WTC11 (cell line): ENCODE measurements around the gene C12orf75. TPM values are rescaled to one million over a fixed set of nuclear protein-coding genes. Genes with fewer than 3 reads are reported as not detected.

ENCODE experiments used
- ATAC-seq: fragments of 200-7000 bp; cut with Tn5 transposase; 2 replicates; pipeline ENCODE4 v1.10.0; 2021; ENCODE audit warnings: mild to moderate bottlenecking, moderate library complexity
- CTCF ChIA-PET: fragments of 300-600 bp; sonication (Branson Sonifier 250); formaldehyde crosslinking; loops from one replicate; lab custom pipeline; 2021; ENCODE audit warnings: antibody characterized with exemption; lab: Charles Lee
- POLR2A ChIA-PET: fragments of 350-600 bp; sonication (Branson Sonifier 250); formaldehyde crosslinking; loops from one replicate; lab custom pipeline; 2021; ENCODE audit warnings: antibody characterized with exemption; lab: Charles Lee
- DNase-seq: peaks from one replicate; pipeline ENCODE4 v3.0.0; 2021; ENCODE audit warnings: low spot score
- H3K27ac Mint-ChIP-seq: 2 replicates; pipeline ENCODE4 v1.8.0; 2021; ENCODE audit warnings: mixed read lengths
- H3K27me3 Mint-ChIP-seq: 2 replicates; pipeline ENCODE4 v1.8.0; 2021; ENCODE audit warnings: low read depth, mild to moderate bottlenecking, moderate library complexity, mixed read lengths
- H3K36me3 Mint-ChIP-seq: 2 replicates; pipeline ENCODE4 v1.8.0; 2021; ENCODE audit warnings: mixed read lengths
- H3K4me1 Mint-ChIP-seq: 2 replicates; pipeline ENCODE4 v1.8.0; 2022; ENCODE audit warnings: mixed read lengths
- H3K4me3 Mint-ChIP-seq: 2 replicates; pipeline ENCODE4 v1.8.0; 2021; ENCODE audit warnings: mild to moderate bottlenecking, moderate library complexity, mixed read lengths
- H3K9me3 Mint-ChIP-seq: 2 replicates; pipeline ENCODE4 v1.8.0; 2021; ENCODE audit warnings: mixed read lengths
- AFF4 ChIP-seq: sonication (generic); formaldehyde crosslinking; IDR thresholded peaks from 2 replicates; pipeline ENCODE4 v1.8.1; 2023; ENCODE audit warnings: mild to moderate bottlenecking, missing genetic modification reagents, borderline replicate concordance
- CDX4 ChIP-seq: fragments of 250-450 bp; sonication (Bioruptor Pico); IDR thresholded peaks from 2 replicates; pipeline ENCODE4 v1.9.0; 2021; ENCODE audit warnings: moderate library complexity, mild to moderate bottlenecking, inconsistent platforms, borderline replicate concordance
- FOXJ3 ChIP-seq: sonication (generic); formaldehyde crosslinking; IDR thresholded peaks from 2 replicates; pipeline ENCODE4 v1.9.0; 2021; ENCODE audit warnings: missing genetic modification reagents, mild to moderate bottlenecking, borderline replicate concordance
- GTF2I ChIP-seq: fragments of 250-450 bp; sonication (Bioruptor Pico); conservative IDR thresholded peaks from 2 replicates; pipeline ENCODE4 v1.4.0; 2021; ENCODE audit warnings: mild to moderate bottlenecking
- OVOL2 ChIP-seq: fragments of 250-450 bp; sonication (Bioruptor Pico); IDR thresholded peaks from 2 replicates; pipeline ENCODE4 v1.9.0; 2021; ENCODE audit warnings: mild to moderate bottlenecking, borderline replicate concordance
- SMAD3 ChIP-seq: sonication (generic); formaldehyde crosslinking; IDR thresholded peaks from 2 replicates; pipeline ENCODE4 v1.8.0; 2022; ENCODE audit warnings: missing genetic modification reagents, mild to moderate bottlenecking, borderline replicate concordance
- ZNF396 ChIP-seq: fragments of 250-450 bp; sonication (Bioruptor Pico); IDR thresholded peaks from 2 replicates; pipeline ENCODE4 v1.8.0; 2021; ENCODE audit warnings: mild to moderate bottlenecking, moderate library complexity, borderline replicate concordance
- total RNA-seq: library from RNA; stranded (reverse); gene quantifications from 3 replicates; pipeline ENCODE4 v1.2.3, GENCODE V29; 2021
- TF ChIP-seq, protein P1 (sequence below): sonication (generic); formaldehyde crosslinking; IDR thresholded peaks from 2 replicates; pipeline ENCODE4 v1.8.1; 2023; ENCODE audit warnings: mild to moderate bottlenecking, missing genetic modification reagents, moderate library complexity
- TF ChIP-seq, protein P2 (sequence below): sonication (generic); formaldehyde crosslinking; IDR thresholded peaks from 2 replicates; pipeline ENCODE4 v1.8.1; 2023; ENCODE audit warnings: mild to moderate bottlenecking, moderate library complexity, missing genetic modification reagents
- TF ChIP-seq, protein P3 (sequence below): fragments of 250-450 bp; sonication (Bioruptor Pico); IDR thresholded peaks from 2 replicates; pipeline ENCODE4 v1.9.0; 2021; ENCODE audit warnings: mild to moderate bottlenecking

C12orf75 gene
- total RNA-seq, 1 experiment from 2014 or later, result 25.5 TPM

DNA sequence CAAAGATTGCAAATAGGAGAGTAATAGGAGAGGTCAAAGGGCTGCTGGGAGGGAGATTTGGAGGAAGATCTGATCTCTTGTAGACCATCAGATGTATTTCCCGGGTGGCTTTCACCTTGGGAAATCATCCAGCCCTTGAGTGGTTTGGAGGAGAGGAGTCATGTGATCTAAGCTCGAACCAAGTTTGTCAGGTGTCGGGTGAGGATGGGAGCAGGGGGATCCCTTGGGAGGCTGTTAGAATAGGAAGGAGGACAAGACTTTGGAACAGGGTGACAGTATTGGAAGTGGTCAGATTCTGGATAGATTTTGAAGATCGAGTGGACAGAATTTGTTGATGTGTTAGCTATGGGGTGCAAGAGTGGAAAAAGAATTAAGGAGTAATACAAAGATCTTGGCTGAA is 46.6 kb downstream of the C12orf75 start (continued):
- TF ChIP-seq, protein P1, sequence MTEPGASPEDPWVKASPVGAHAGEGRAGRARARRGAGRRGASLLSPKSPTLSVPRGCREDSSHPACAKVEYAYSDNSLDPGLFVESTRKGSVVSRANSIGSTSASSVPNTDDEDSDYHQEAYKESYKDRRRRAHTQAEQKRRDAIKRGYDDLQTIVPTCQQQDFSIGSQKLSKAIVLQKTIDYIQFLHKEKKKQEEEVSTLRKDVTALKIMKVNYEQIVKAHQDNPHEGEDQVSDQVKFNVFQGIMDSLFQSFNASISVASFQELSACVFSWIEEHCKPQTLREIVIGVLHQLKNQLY (CRISPR knock-in tag), result no peak
- no peak for TF ChIP-seq ZNF396 (CRISPR knock-in tag)

DNA sequence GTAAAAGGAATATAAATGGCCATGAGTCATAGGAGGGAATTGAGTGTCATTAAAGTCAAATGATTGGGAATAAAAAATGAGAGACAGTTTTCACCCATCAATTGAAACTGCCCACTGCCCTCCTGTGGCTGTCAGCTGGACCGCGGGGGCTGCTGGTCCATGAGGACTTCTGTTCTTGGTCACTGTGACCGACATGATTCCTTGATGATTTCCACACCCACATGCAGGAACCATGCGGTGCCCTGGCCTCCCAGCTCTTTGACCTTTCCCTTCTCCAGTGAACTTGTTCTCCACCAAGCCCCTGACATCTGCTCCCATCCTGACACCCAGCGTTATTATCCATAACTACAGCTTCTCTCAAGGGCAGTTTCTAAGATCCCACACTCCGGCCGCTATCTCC is 48.4 kb downstream of the C12orf75 start:
- no peaks in the 10 kb centered on the region for H3K27me3 Mint-ChIP-seq
- peak; percentile 20 for DNase-seq
- no peak for ATAC-seq

More for the DNA sequence above, 48.4 kb downstream of the C12orf75 start:
- ChIA-PET POLR2A (no interaction called here), CTCF (interaction anchor here (0.8 to 1.2 kb wide), 2 partner anchors 102 to 143 kb away, joined by 3 read pairs; partner anchors contain the start of gene APPL2)
- H3K9me3 Mint-ChIP-seq, result no peaks in the 10 kb centered on the region
- TF ChIP-seq CDX4 (CRISPR knock-in tag) (no peak), SMAD3 (no peak), AFF4 (CRISPR knock-in tag) (no peak), OVOL2 (CRISPR knock-in tag) (no peak), FOXJ3 (CRISPR knock-in tag) (no peak), GTF2I (no peak)
- TF ChIP-seq, protein P2, sequence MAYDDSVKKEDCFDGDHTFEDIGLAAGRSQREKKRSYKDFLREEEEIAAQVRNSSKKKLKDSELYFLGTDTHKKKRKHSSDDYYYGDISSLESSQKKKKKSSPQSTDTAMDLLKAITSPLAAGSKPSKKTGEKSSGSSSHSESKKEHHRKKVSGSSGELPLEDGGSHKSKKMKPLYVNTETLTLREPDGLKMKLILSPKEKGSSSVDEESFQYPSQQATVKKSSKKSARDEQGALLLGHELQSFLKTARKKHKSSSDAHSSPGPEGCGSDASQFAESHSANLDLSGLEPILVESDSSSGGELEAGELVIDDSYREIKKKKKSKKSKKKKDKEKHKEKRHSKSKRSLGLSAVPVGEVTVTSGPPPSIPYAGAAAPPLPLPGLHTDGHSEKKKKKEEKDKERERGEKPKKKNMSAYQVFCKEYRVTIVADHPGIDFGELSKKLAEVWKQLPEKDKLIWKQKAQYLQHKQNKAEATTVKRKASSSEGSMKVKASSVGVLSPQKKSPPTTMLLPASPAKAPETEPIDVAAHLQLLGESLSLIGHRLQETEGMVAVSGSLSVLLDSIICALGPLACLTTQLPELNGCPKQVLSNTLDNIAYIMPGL (CRISPR knock-in tag), result no peak
- TF ChIP-seq, protein P3, sequence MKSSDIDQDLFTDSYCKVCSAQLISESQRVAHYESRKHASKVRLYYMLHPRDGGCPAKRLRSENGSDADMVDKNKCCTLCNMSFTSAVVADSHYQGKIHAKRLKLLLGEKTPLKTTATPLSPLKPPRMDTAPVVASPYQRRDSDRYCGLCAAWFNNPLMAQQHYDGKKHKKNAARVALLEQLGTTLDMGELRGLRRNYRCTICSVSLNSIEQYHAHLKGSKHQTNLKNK (CRISPR knock-in tag), result no peak
- peaks cover 4% of the 10 kb centered on the region for H3K4me1 Mint-ChIP-seq
- H3K36me3 Mint-ChIP-seq, result no peaks in the 10 kb centered on the region
- H3K4me3 Mint-ChIP-seq, result no peak overlapping the region
- no peak overlapping the region for H3K27ac Mint-ChIP-seq
